Mesenchymal stem cell (in vitro differentiated cells and primary cell): ENCODE data around the gene IFNAR2.

ENCODE experiments used
- DNase-seq: peaks from one replicate; pipeline ENCODE4 v3.0.0-alpha.2; 2013
- H2AFZ ChIP-seq: one replicate; pipeline ENCODE4 v1.6.1; 2013; ENCODE audit warnings: low read depth, mild to moderate bottlenecking, control low read depth, inconsistent platforms, low read length, moderate library complexity
- H2AK5ac ChIP-seq: 2 replicates; pipeline ENCODE4 v1.6.1; 2013; ENCODE audit warnings: low read length, moderate library complexity, mild to moderate bottlenecking, inconsistent platforms; ENCODE audit not compliant: severe bottlenecking
- H2BK120ac ChIP-seq: one replicate; pipeline ENCODE4 v1.6.1; 2013; ENCODE audit warnings: low read depth, mild to moderate bottlenecking, inconsistent platforms, low read length, moderate library complexity
- H2BK12ac ChIP-seq, 2 experiments: one replicate each; pipeline ENCODE4 v1.6.1; 2013; ENCODE audit warnings: inconsistent platforms in 2 of 2, low read length in 2 of 2, mild to moderate bottlenecking in 2 of 2, moderate library complexity in 2 of 2, control low read depth in 1 of 2
- H2BK15ac ChIP-seq: one replicate; pipeline ENCODE4 v1.6.1; 2013; ENCODE audit warnings: mild to moderate bottlenecking, low read depth, inconsistent platforms; ENCODE audit not compliant: poor library complexity, severe bottlenecking
- H2BK5ac ChIP-seq: 2 replicates; pipeline ENCODE4 v1.6.1; 2013; ENCODE audit warnings: low read depth, mild to moderate bottlenecking, low read length, control low read depth, inconsistent platforms; ENCODE audit not compliant: poor library complexity, severe bottlenecking
- H3K14ac ChIP-seq, 2 experiments: one replicate each; pipeline ENCODE4 v1.6.1; 2013; ENCODE audit warnings: inconsistent platforms in 2 of 2, low read length in 2 of 2, control low read depth in 1 of 2, mild to moderate bottlenecking in 1 of 2, moderate library complexity in 1 of 2
- H3K18ac ChIP-seq, 2 experiments: one replicate each; pipeline ENCODE4 v1.6.1; 2013; ENCODE audit warnings: inconsistent platforms in 2 of 2, low read length in 2 of 2, control low read depth in 1 of 2, low read depth in 1 of 2, mild to moderate bottlenecking in 1 of 2
- H3K23ac ChIP-seq, 2 experiments: one replicate each; pipeline ENCODE4 v1.6.1; 2013; ENCODE audit warnings: inconsistent platforms in 2 of 2, low read length in 2 of 2, mild to moderate bottlenecking in 2 of 2, moderate library complexity in 2 of 2, control low read depth in 1 of 2
- H3K27ac ChIP-seq: 2 replicates; pipeline ENCODE4 v1.5.1; 2013; ENCODE audit warnings: mild to moderate bottlenecking, moderate library complexity, low read length, control low read depth, inconsistent platforms; ENCODE audit not compliant: poor library complexity, severe bottlenecking
- H3K27me3 ChIP-seq, 2 experiments: 2 replicates each; pipeline versions ENCODE4 v1.6.1 to v1.7.0; 2013; ENCODE audit warnings: low read length in 2 of 2, mild to moderate bottlenecking in 2 of 2, moderate library complexity in 2 of 2, control low read depth in 1 of 2, inconsistent platforms in 1 of 2; ENCODE audit not compliant: control insufficient read depth in 1 of 2, insufficient read depth in 1 of 2
- H3K36me3 ChIP-seq, 2 experiments: 2 replicates each; pipeline versions ENCODE4 v1.6.1 to v1.7.0; 2013; ENCODE audit warnings: low read length in 2 of 2, control low read depth in 1 of 2, inconsistent platforms in 1 of 2, low read depth in 1 of 2, mild to moderate bottlenecking in 1 of 2; ENCODE audit not compliant: insufficient read depth in 2 of 2, control insufficient read depth in 1 of 2
- H3K4ac ChIP-seq, 2 experiments: one replicate each; pipeline ENCODE4 v1.6.1; 2013; ENCODE audit warnings: inconsistent platforms in 2 of 2, low read length in 2 of 2, mild to moderate bottlenecking in 2 of 2, moderate library complexity in 2 of 2, control low read depth in 1 of 2, low read depth in 1 of 2
- H3K4me1 ChIP-seq: 2 replicates; pipeline ENCODE4 v1.6.1; 2013; ENCODE audit warnings: low read depth, low read length, control low read depth; ENCODE audit not compliant: control insufficient read depth, insufficient read depth
- H3K4me2 ChIP-seq: 2 replicates; pipeline ENCODE4 v1.6.1; 2013; ENCODE audit warnings: low read length, mild to moderate bottlenecking, inconsistent platforms; ENCODE audit not compliant: poor library complexity, severe bottlenecking
- H3K4me3 ChIP-seq, 2 experiments: 2 replicates each; pipeline versions ENCODE4 v1.5.1 to v1.7.0; 2013; ENCODE audit warnings: low read length in 2 of 2, mild to moderate bottlenecking in 2 of 2, control low read depth in 1 of 2, low read depth in 1 of 2; ENCODE audit not compliant: insufficient read depth in 1 of 2
- H3K79me1 ChIP-seq: replicated peaks from 2 replicates; pipeline ENCODE4 v1.6.1; 2013; ENCODE audit warnings: mild to moderate bottlenecking, control low read depth, low read length, inconsistent platforms; ENCODE audit not compliant: poor library complexity, severe bottlenecking
- H3K9ac ChIP-seq: 2 replicates; pipeline ENCODE4 v1.7.0; 2013; ENCODE audit warnings: mild to moderate bottlenecking, low read length, moderate library complexity
- H3K9me3 ChIP-seq: 2 replicates; pipeline ENCODE4 v1.7.0; 2013; ENCODE audit warnings: mild to moderate bottlenecking, low read length; ENCODE audit not compliant: control insufficient read depth
- H4K8ac ChIP-seq: one replicate; pipeline ENCODE4 v1.6.1; 2013; ENCODE audit warnings: inconsistent platforms, mild to moderate bottlenecking, low read length, moderate library complexity
- H4K91ac ChIP-seq: one replicate; pipeline ENCODE4 v1.6.1; 2013; ENCODE audit warnings: mild to moderate bottlenecking, low read length, inconsistent platforms
- WGBS: methylation state at CpG from one replicate; pipeline ENCODE4 v1.1.7; 2013; ENCODE audit warnings: mixed read lengths; 5-methylcytosine and 5-hydroxymethylcytosine counted together

IFNAR2 gene

GRCh38 chr21:33268737-33269441 lies 39.2 kb downstream of the IFNAR2 start:
- Histone ChIP-seq H4K8ac (no peak overlapping the region), H3K4me1 (peaks cover 12% of the 10 kb centered on the region), H2AK5ac (no peak overlapping the region), H3K4me2 (no peak overlapping the region), H3K36me3 (peaks cover 12 to 45% of the 10 kb centered on the region in 2 experiments), H2BK5ac (no peak overlapping the region), H2BK120ac (no peak overlapping the region), H3K27me3 (no peaks in the 10 kb centered on the region), H3K14ac (no peak overlapping the region), H2AFZ (no peak overlapping the region), H2BK15ac (no peak overlapping the region), H3K9ac (no peak overlapping the region), H3K79me1 (peaks cover 23% of the 10 kb centered on the region), H3K18ac (no peak overlapping the region), H3K23ac (no peak overlapping the region), H3K4ac (no peak overlapping the region), H2BK12ac (no peak overlapping the region), H4K91ac (no peak overlapping the region), H3K27ac (no peak overlapping the region), H3K4me3 (no peak overlapping the region), H3K9me3 (no peaks in the 10 kb centered on the region)
- WGBS = 97% methylated on average over 11 of the region's 12 CpGs
- no peak for DNase-seq

DNA sequence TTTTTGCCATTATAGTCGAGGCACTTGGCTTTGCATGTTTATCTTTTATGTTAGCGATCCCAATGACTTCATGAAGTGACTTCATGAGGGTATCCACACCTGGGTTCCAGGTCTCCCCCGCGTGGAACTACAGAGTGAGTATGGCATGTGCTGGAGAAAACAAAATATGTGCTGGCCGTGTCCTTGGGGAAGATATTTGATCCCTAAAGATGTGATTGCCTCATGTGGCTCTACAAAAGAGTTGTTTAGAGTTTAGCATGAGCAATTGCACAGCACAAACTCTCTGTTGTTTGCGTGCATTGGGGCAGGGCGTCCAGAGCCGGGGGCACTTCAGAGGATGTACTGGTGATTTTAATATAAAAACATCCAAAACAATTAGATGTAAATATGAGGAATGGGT lies 41.2 kb downstream of the IFNAR2 start:
- Histone ChIP-seq H3K9ac (no peak overlapping the region), H2BK120ac (no peak overlapping the region), H3K9me3 (peaks cover 5% of the 10 kb centered on the region), H3K27me3 (no peaks in the 10 kb centered on the region), H3K4ac (no peak overlapping the region), H4K8ac (no peak overlapping the region), H4K91ac (no peak overlapping the region), H3K14ac (no peak overlapping the region), H2AFZ (no peak overlapping the region), H3K4me1 (peaks cover 9% of the 10 kb centered on the region), H3K4me3 (no peak overlapping the region), H2AK5ac (no peak overlapping the region), H3K4me2 (no peak overlapping the region), H3K36me3 (peaks cover 14 to 60% of the 10 kb centered on the region in 2 experiments), H3K23ac (no peak overlapping the region), H2BK5ac (no peak overlapping the region), H3K18ac (no peak overlapping the region), H2BK15ac (no peak overlapping the region), H2BK12ac (no peak overlapping the region), H3K27ac (no peak overlapping the region), H3K79me1 (peaks cover 19% of the 10 kb centered on the region)
- DNase-seq = no peak
- 95% methylated on average over 5 of the region's 8 CpGs for WGBS

DNA sequence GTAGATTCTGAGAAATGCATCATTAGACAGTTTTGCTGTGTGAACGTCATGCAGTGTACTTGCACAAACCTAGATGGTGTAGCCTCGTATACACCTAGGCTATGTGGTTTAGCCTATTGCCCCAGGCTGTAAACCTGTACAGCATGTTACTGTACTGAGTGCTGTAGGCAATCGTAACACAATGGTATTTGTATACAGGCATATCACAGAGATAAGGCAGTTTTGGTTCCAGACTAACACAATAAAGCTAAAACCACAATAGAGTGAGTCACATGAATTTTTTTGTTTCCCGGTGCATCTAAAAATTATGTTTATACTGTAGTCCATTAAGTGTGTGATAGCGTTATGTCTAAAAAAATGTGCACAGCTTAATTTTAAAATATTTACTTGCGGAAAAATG lies 43.3 kb downstream of the IFNAR2 start:
- Histone ChIP-seq H3K23ac (no peak overlapping the region), H3K27ac (no peak overlapping the region), H3K36me3 (peaks cover 17 to 74% of the 10 kb centered on the region in 2 experiments), H3K4me1 (peaks cover 4% of the 10 kb centered on the region), H2BK5ac (no peak overlapping the region), H2AFZ (no peak overlapping the region), H3K9me3 (peaks cover 7% of the 10 kb centered on the region), H2BK120ac (no peak overlapping the region), H3K18ac (no peak overlapping the region), H2BK12ac (no peak overlapping the region), H2AK5ac (no peak overlapping the region), H3K4ac (no peak overlapping the region), H4K91ac (no peak overlapping the region), H3K27me3 (no peaks in the 10 kb centered on the region), H3K14ac (no peak overlapping the region), H3K9ac (no peak overlapping the region), H3K4me3 (no peak overlapping the region), H3K79me1 (peaks cover 11% of the 10 kb centered on the region), H4K8ac (no peak overlapping the region), H3K4me2 (no peak overlapping the region), H2BK15ac (no peak overlapping the region)
- no peak for DNase-seq
- 96% methylated on average over 6 of the region's 6 CpGs for WGBS

GRCh38 chr21:33278721-33279120 lies 49.0 kb downstream of the IFNAR2 start:
- no peak overlapping the region for H3K9ac ChIP-seq
- peaks cover 2% of the 10 kb centered on the region for H3K79me1 ChIP-seq
- no peak overlapping the region for H2AFZ ChIP-seq
- H2BK120ac ChIP-seq = no peak overlapping the region
- peaks cover 27 to 84% of the 10 kb centered on the region in 2 experiments for H3K36me3 ChIP-seq
- no peak overlapping the region for H4K91ac ChIP-seq
- H3K4me2 ChIP-seq = no peak overlapping the region
- H3K14ac ChIP-seq = no peak overlapping the region
- H3K18ac ChIP-seq = no peak overlapping the region
- H3K27ac ChIP-seq = no peak overlapping the region
- peaks cover 32% of the 10 kb centered on the region for H3K9me3 ChIP-seq
- DNase-seq = no peak
- WGBS = 100% methylated on average over 2 of the region's 2 CpGs
- H2BK15ac ChIP-seq = no peak overlapping the region
- H2BK5ac ChIP-seq = no peak overlapping the region
- no peak overlapping the region for H2AK5ac ChIP-seq
- no peaks in the 10 kb centered on the region for H3K27me3 ChIP-seq
- H3K23ac ChIP-seq = no peak overlapping the region
- H4K8ac ChIP-seq = no peak overlapping the region
- H2BK12ac ChIP-seq = no peak overlapping the region
- no peak overlapping the region for H3K4me3 ChIP-seq
- H3K4ac ChIP-seq = no peak overlapping the region
- H3K4me1 ChIP-seq = no peaks in the 10 kb centered on the region
